GM11168 (cell line): ENCODE results near the gene EID3.
"Not testable (repeated sequence)": the region's sequence is repeated elsewhere in the genome, so short reads cannot be mapped to it uniquely, and the experiment has no call there.

Experiments used
- in situ Hi-C: fragments of 300-500 bp; cut with MboI; formaldehyde crosslinking; loops from one replicate; pipeline ENCODE4 v1.12.0; 2022; ENCODE audit warnings: low sequenced_read_pairs; ENCODE audit not compliant: unreplicated experiment

The EID3 gene

GRCh38 chr12:104288635-104289274, 14.8 kb upstream of the EID3 start:
- in situ Hi-C loops, result no loop called here

GRCh38 chr12:104290320-104290719, 13.2 kb upstream of the EID3 start:
- in situ Hi-C loops, result no loop called here

GRCh38 chr12:104290855-104291254, 12.7 kb upstream of the EID3 start:
- in situ Hi-C loops, result no loop called here

- in situ Hi-C loops, result no loop called here
Observed at GRCh38 chr12:104291867-104292524, 11.5 kb upstream of the EID3 start.

GRCh38 chr12:104292872-104293794, 10.4 kb upstream of the EID3 start:
- in situ Hi-C loops, result no loop called here

- in situ Hi-C loops, result not testable (repeated sequence)
Observed at GRCh38 chr12:104294158-104294859, 9.2 kb upstream of the EID3 start.

GRCh38 chr12:104294927-104295668, 8.4 kb upstream of the EID3 start:
- in situ Hi-C loops, result no loop called here

- in situ Hi-C loops, result no loop called here
Observed at GRCh38 chr12:104295954-104296353, 7.6 kb upstream of the EID3 start.

- in situ Hi-C loops, result no loop called here
Observed at GRCh38 chr12:104296718-104297117, 6.8 kb upstream of the EID3 start.

GRCh38 chr12:104297477-104298113, 5.9 kb upstream of the EID3 start:
- in situ Hi-C loops, result no loop called here

- in situ Hi-C loops, result no loop called here
Observed at GRCh38 chr12:104299842-104300481, 3.6 kb upstream of the EID3 start.

- in situ Hi-C loops, result no loop called here
Observed at GRCh38 chr12:104304261-104305009, 896 bp downstream of the EID3 start.

- in situ Hi-C loops, result no loop called here
Observed at GRCh38 chr12:104305349-104305748, 1.8 kb downstream of the EID3 start.

- in situ Hi-C loops, result no loop called here
Observed at GRCh38 chr12:104306376-104306775, 2.8 kb downstream of the EID3 start.

- in situ Hi-C loops, result no loop called here
Observed at GRCh38 chr12:104306943-104307654, 3.6 kb downstream of the EID3 start.

GRCh38 chr12:104307655-104308000, 4.1 kb downstream of the EID3 start:
- in situ Hi-C loops, result no loop called here

- in situ Hi-C loops, result no loop called here
Observed at GRCh38 chr12:104309446-104309993, 6.0 kb downstream of the EID3 start.
